A673 (cell line): ENCODE results near the gene MMADHC. TPM values are rescaled to one million over a fixed set of nuclear protein-coding genes. Genes with fewer than 3 reads are reported as not detected.

ENCODE experiments used
- BruUV-seq: library from RNA; stranded (reverse); fragments of 400-500 nt; replicated peaks from 2 replicates; lab custom pipeline; 2021; lab: Mats Ljungman, UMichigan
- CTCF ChIA-PET: fragments of 300-600 bp; sonication (Branson Sonifier 250); formaldehyde crosslinking; loops from one replicate; lab custom pipeline; 2022; ENCODE audit warnings: antibody characterized with exemption; lab: Charles Lee
- POLR2A ChIA-PET: fragments of 300-600 bp; sonication (Branson Sonifier 250); formaldehyde crosslinking; loops from one replicate; lab custom pipeline; 2022; ENCODE audit warnings: antibody characterized with exemption; ENCODE audit not compliant: low non-redundant PET; lab: Charles Lee
- DNase-seq: peaks from one replicate; pipeline ENCODE4 v3.0.0-alpha.2; 2015; ENCODE audit warnings: low spot score
- H3K27ac ChIP-seq: fragments of 200-600 bp; sonication (generic); 2 replicates; pipeline ENCODE4 v1.5.1; 2016; ENCODE audit warnings: mixed run types, low read depth, mild to moderate bottlenecking, mixed read lengths, antibody characterized with exemption, low read length; ENCODE audit not compliant: poor library complexity, severe bottlenecking
- H3K27me3 ChIP-seq: fragments of 200-600 bp; sonication (generic); replicated peaks from 2 replicates; pipeline ENCODE4 v1.6.1; 2017; ENCODE audit warnings: mixed run types, low read depth, mild to moderate bottlenecking, mixed read lengths, antibody characterized with exemption, low read length; ENCODE audit not compliant: insufficient read depth, poor library complexity
- H3K36me3 ChIP-seq: fragments of 200-600 bp; sonication (generic); 2 replicates; pipeline ENCODE4 v1.6.1; 2016; ENCODE audit warnings: mixed run types, mild to moderate bottlenecking, mixed read lengths, antibody characterized with exemption, low read length; ENCODE audit not compliant: insufficient read depth, poor library complexity, severe bottlenecking
- H3K4me1 ChIP-seq: fragments of 200-600 bp; sonication (generic); 2 replicates; pipeline ENCODE4 v1.6.1; 2017; ENCODE audit warnings: mixed run types, mild to moderate bottlenecking, mixed read lengths, antibody characterized with exemption, low read length; ENCODE audit not compliant: insufficient read depth, poor library complexity, severe bottlenecking
- H3K4me3 ChIP-seq: fragments of 200-600 bp; sonication (generic); 2 replicates; pipeline ENCODE4 v1.5.1; 2016; ENCODE audit warnings: low read depth, mixed run types, mild to moderate bottlenecking, mixed read lengths, low read length; ENCODE audit not compliant: poor library complexity, severe bottlenecking
- H3K9me3 ChIP-seq: fragments of 200-600 bp; sonication (generic); 2 replicates; pipeline ENCODE4 v1.6.1; 2016; ENCODE audit warnings: mixed run types, low read depth, mild to moderate bottlenecking, mixed read lengths, antibody characterized with exemption, low read length; ENCODE audit not compliant: poor library complexity, severe bottlenecking
- EZH2 ChIP-seq: fragments of 200-600 bp; sonication (generic); IDR thresholded peaks from 2 replicates; pipeline ENCODE4 v1.6.1; 2017; ENCODE audit warnings: borderline replicate concordance, low read depth, mild to moderate bottlenecking, mixed read lengths, antibody characterized with exemption, low read length; ENCODE audit not compliant: poor library complexity, severe bottlenecking
- intact Hi-C: fragments of 100-400 bp; cut with micrococcal nuclease; formaldehyde crosslinking; loops from one replicate; pipeline ENCODE4 v1.10.0; 2022; ENCODE audit not compliant: unreplicated experiment
- total RNA-seq: library from RNA; stranded (reverse); gene quantifications from 2 replicates; pipeline ENCODE4 v1.2.3, GENCODE V29; 2021
- TF ChIP-seq, protein P1 (sequence below): fragments of 300-800, 200-600 bp; sonication (generic); conservative IDR thresholded peaks from 2 replicates; pipeline ENCODE4 v1.5.1; 2017; ENCODE audit warnings: low read depth, mild to moderate bottlenecking, antibody characterized with exemption, low read length, moderate library complexity, mixed read lengths

MMADHC gene
- total RNA-seq, 1 experiment from 2014 or later: 124 TPM

DNA sequence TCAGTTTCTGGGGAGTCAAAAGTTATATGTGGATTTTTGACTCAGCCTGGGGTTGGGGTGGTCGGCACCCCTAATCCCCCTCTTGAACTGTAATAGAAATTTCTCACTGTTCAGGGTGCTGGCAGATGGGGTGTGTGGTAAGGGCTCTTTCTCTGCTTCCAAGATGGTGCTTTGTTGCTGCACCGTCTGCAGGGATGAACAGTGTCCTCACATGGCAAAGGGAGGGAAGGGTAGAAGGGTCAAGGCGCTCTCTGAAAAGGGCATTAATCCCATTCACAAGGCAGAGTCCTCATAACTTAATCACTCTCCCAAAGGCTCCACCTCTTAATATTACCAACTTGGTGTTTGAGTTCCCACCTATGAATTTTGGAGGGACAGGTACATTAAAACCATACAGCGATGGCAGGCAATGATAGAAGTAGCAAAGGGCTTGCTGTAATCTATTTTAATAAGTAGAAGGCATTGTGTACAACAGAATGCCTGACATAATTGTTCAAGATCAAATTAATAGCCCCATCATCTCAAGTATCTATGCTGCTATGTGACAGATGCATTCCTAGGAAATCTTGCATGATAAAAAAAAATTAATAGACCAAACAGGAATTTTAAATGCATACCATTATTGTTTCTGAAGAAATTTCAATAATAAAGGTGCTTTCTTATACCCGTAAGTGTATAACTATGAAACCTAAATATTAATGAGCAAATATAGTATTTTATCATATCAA, 28.1 kb downstream of the MMADHC start:
- ChIA-PET POLR2A (interaction anchor here (0.6 kb wide), 1 partner anchor 1337 kb away, joined by 5 read pairs; no protein-coding TSS in a partner anchor), CTCF (no interaction called here)
- DNase-seq: no peak
- TF ChIP-seq, protein P1, sequence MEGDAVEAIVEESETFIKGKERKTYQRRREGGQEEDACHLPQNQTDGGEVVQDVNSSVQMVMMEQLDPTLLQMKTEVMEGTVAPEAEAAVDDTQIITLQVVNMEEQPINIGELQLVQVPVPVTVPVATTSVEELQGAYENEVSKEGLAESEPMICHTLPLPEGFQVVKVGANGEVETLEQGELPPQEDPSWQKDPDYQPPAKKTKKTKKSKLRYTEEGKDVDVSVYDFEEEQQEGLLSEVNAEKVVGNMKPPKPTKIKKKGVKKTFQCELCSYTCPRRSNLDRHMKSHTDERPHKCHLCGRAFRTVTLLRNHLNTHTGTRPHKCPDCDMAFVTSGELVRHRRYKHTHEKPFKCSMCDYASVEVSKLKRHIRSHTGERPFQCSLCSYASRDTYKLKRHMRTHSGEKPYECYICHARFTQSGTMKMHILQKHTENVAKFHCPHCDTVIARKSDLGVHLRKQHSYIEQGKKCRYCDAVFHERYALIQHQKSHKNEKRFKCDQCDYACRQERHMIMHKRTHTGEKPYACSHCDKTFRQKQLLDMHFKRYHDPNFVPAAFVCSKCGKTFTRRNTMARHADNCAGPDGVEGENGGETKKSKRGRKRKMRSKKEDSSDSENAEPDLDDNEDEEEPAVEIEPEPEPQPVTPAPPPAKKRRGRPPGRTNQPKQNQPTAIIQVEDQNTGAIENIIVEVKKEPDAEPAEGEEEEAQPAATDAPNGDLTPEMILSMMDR: no peak
- TF ChIP-seq EZH2: no peak
- no peaks in the 10 kb centered on the region for H3K27me3 ChIP-seq
- intact Hi-C loops: loop anchor here (2.0 to 10.0 kb wide), 3 partner anchors 125 to 625 kb away; no protein-coding TSS in a partner anchor
- no TSS peak for BruUV-seq
- no peak overlapping the region for H3K4me3 ChIP-seq
- H3K9me3 ChIP-seq: no peaks in the 10 kb centered on the region
- H3K36me3 ChIP-seq: no peaks in the 10 kb centered on the region
- H3K4me1 ChIP-seq: no peaks in the 10 kb centered on the region
- no peak overlapping the region for H3K27ac ChIP-seq

GRCh38 chr2:149556452-149556851, 31.1 kb downstream of the MMADHC start:
- Histone ChIP-seq H3K9me3 (no peaks in the 10 kb centered on the region), H3K27me3 (no peaks in the 10 kb centered on the region), H3K27ac (no peak overlapping the region), H3K4me1 (no peaks in the 10 kb centered on the region), H3K36me3 (no peaks in the 10 kb centered on the region), H3K4me3 (no peak overlapping the region)
- CTCF ChIA-PET: no interaction called here
- TF ChIP-seq, protein P1: no peak
- TF ChIP-seq EZH2: no peak
- intact Hi-C loops: no loop called here
- BruUV-seq: no TSS peak
- POLR2A ChIA-PET: no interaction called here
- no peak for DNase-seq

- POLR2A ChIA-PET: no interaction called here
- BruUV-seq: no TSS peak
- no peaks in the 10 kb centered on the region for H3K27me3 ChIP-seq
Observed at GRCh38 chr2:149552830-149553229, 34.7 kb downstream of the MMADHC start.

More at GRCh38 chr2:149552830-149553229, 34.7 kb downstream of the MMADHC start:
- TF ChIP-seq, protein P1: no peak
- TF ChIP-seq EZH2: no peak
- no peak for DNase-seq
- no peaks in the 10 kb centered on the region for H3K4me1 ChIP-seq
- no peak overlapping the region for H3K4me3 ChIP-seq
- H3K27ac ChIP-seq: no peak overlapping the region
- intact Hi-C loops: no loop called here
- H3K36me3 ChIP-seq: no peaks in the 10 kb centered on the region
- H3K9me3 ChIP-seq: no peaks in the 10 kb centered on the region
- CTCF ChIA-PET: no interaction called here
